Thoracic aorta (tissue), 2 donors: ENCODE data around the gene ZNFX1. TPM values are rescaled to one million over a fixed set of nuclear protein-coding genes. Genes with fewer than 3 reads are reported as not detected.

Experiments
- ATAC-seq: fragments of 150-250 bp; one replicate; pipeline ENCODE4 v1.8.0; 2017; ENCODE audit warnings: low read depth; ENCODE audit not compliant: insufficient number of reproducible peaks, low FRiP score
- DNase-seq: peaks from one replicate; pipeline ENCODE4 v3.0.0-alpha.2; 2020; ENCODE audit warnings: low spot score
- H3K27ac ChIP-seq, 2 donors: fragments of 200-600 bp; sonication (generic); 1 replicate in 1 of 2; 2 replicates in 1 of 2; pipeline ENCODE4 v1.5.1; 2016; ENCODE audit warnings: mild to moderate bottlenecking in 2 of 2, moderate library complexity in 2 of 2
- H3K27me3 ChIP-seq: fragments of 200-600 bp; sonication (generic); replicated peaks from 2 replicates; pipeline ENCODE4 v1.6.0; 2016; ENCODE audit warnings: mild to moderate bottlenecking; ENCODE audit not compliant: insufficient read depth
- H3K36me3 ChIP-seq: fragments of 200-600 bp; sonication (generic); one replicate; pipeline ENCODE4 v1.5.1; 2016
- H3K4me1 ChIP-seq, 2 donors: fragments of 200-600 bp; sonication (generic); 1 replicate in 1 of 2; 2 replicates in 1 of 2; pipeline versions ENCODE4 v1.5.1 to v1.6.0; 2016; ENCODE audit warnings: low read depth in 2 of 2, mild to moderate bottlenecking in 1 of 2; ENCODE audit not compliant: control insufficient read depth in 1 of 2
- H3K4me3 ChIP-seq: fragments of 200-600 bp; sonication (generic); 2 replicates; pipeline ENCODE4 v1.5.1; 2016; ENCODE audit warnings: mild to moderate bottlenecking
- H3K9me3 ChIP-seq: fragments of 200-600 bp; sonication (generic); 2 replicates; pipeline ENCODE4 v1.5.1; 2016
- total RNA-seq, 2 donors: library from RNA; depleted of rRNA; stranded (reverse); fragments of >200 nt; gene quantifications; one replicate each; pipeline versions ENCODE4 v1.1.0 to v1.2.3, GENCODE V29; 2016
- TF ChIP-seq, protein P1 (sequence below): fragments of 200-600 bp; sonication (generic); IDR thresholded peaks from one replicate; pipeline ENCODE4 v1.5.1; 2019; ENCODE audit warnings: antibody characterized with exemption

ZNFX1 gene
- 10 to 100 TPM; 65.3 to 74.7 TPM for total RNA-seq

DNA sequence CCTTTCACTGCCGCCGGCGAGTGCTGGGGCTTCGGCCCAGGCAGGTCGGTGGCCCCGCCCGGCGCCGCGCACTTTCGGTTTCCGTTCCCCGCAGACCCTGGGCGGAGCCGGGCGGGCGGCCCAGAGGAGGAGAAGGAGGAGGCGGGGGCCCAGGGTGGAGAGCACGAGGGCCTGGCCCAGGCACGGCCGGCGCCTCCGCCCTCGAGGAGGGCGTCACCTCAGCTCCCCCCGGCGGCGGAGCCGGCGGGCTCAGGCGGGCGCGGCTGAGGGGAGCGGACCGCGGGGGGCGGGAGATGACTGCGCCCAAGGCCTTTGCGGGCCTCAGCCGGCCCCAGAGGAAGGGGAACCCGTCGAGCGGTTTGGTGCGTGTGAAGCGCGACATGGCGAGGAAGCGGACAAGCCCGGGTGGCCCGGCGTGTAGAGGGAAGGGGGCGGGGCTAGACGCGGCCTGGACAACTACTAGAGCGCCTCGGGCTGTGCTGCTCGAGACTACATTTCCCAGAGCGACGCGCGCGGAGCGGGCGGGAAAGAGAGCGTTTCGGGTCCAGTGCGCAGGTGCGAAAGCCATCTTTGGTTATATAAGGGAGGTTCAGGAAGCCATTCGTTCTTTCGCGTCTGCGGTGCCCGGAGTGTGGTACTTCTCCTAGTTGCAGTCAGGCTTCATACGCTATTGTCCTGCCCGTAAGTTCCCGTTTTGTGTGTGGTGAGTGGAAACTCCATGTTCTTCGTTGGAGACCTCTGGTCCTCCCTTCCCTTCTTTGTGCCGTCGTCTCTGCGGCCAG is at the start of gene ZNFX1:
Gene ZNFX1 (minus strand): TSS at position 22 of the 782 bp plus-strand sequence. CDS start 2,218 bp downstream, outside the sequence.
- peak within 1 kb of the TSS; percentile 92 for H3K27ac ChIP-seq
- H3K4me3 ChIP-seq: peak within 1 kb of the TSS; percentile 90
- no peaks in the 10 kb centered on the region for H3K27me3 ChIP-seq
- H3K36me3 ChIP-seq: peaks cover 38% of the 10 kb centered on the region
- H3K4me1 ChIP-seq: peaks cover 28 to 60% of the 10 kb centered on the region in 2 donors
- ATAC-seq (peak; percentile 82), DNase-seq (peak; percentile 98)
- H3K9me3 ChIP-seq: peaks cover 9% of the 10 kb centered on the region
- TF ChIP-seq, protein P1, sequence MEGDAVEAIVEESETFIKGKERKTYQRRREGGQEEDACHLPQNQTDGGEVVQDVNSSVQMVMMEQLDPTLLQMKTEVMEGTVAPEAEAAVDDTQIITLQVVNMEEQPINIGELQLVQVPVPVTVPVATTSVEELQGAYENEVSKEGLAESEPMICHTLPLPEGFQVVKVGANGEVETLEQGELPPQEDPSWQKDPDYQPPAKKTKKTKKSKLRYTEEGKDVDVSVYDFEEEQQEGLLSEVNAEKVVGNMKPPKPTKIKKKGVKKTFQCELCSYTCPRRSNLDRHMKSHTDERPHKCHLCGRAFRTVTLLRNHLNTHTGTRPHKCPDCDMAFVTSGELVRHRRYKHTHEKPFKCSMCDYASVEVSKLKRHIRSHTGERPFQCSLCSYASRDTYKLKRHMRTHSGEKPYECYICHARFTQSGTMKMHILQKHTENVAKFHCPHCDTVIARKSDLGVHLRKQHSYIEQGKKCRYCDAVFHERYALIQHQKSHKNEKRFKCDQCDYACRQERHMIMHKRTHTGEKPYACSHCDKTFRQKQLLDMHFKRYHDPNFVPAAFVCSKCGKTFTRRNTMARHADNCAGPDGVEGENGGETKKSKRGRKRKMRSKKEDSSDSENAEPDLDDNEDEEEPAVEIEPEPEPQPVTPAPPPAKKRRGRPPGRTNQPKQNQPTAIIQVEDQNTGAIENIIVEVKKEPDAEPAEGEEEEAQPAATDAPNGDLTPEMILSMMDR: no peak

DNA sequence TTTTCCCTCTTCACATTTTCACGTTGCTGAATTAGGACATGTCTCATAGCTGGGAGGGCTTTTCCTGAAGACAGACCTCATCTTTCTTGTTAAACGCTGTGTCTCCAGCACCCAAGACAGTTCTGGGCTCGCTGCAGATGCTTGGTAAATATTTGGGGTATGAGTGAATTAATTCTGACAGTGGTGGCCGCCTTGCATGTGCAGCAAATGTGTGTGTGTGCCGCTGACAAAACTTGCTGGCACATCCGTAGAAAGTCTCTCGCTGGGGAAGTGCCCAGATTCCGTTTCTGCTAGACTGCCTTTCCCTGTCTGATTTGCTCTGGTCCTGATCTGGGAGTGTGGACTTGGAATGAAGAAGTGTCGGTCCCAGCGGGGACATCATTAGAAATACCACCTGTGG is 48.2 kb upstream of the ZNFX1 start:
- Histone ChIP-seq H3K27ac (no peak overlapping the region), H3K4me1 (peaks cover 0 to 10% of the 10 kb centered on the region in 2 donors), H3K36me3 (no peaks in the 10 kb centered on the region), H3K27me3 (no peaks in the 10 kb centered on the region), H3K4me3 (no peak overlapping the region), H3K9me3 (no peaks in the 10 kb centered on the region)
- ATAC-seq (no peak), DNase-seq (no peak)
- TF ChIP-seq, protein P1: no peak

DNA sequence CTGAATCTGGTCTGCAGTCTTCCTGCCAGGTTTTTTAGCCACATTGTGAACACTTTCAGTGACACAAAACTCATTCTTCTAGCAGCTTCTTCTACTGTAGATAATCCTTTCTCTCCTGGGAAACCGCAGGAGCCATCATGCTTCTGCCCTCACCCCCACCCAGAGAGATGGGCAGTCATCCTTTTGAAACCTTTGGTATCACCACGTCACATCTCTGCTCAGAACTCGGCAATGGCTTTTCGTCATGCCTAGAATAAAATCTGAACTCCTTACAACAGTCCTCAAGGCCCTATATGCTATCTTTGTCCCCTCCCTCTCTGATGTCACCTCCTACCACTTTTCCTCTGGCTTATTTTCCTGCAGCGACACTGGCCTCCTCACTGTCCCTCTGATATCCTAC is 46.4 kb upstream of the ZNFX1 start:
- H3K27ac ChIP-seq: no peak overlapping the region
- no peak for DNase-seq
- TF ChIP-seq, protein P1: no peak

DNA sequence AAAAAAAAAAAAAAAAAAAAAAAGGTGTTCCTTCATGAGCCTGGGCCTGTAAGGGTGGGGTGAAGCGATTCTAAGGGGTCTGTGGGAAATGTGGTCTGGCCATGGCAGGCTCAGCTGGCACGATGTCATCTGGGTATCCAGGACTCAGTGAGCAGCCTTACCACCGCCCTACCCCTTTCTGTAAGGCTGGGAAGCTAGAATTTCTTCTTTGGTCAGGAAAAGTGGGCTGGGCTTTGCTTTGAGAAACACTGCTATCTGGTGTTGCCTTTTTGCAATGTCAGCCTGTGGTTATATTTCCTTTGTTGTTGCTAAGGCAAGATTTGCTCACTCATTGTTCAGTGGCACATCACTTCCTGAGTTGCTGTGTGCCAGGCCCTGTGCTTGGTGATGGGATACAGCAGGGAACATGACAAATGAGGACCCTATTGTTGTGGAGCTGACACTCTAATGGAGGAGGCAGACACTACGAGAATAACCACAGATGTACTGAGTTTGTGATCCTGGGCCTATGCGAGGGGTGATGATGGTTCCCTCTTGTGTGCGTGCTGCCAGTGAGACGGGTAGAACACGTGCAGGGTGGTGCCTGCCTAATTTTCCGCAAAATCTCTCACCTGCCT is 45.9 kb upstream of the ZNFX1 start:
- no peak overlapping the region for H3K4me3 ChIP-seq
- TF ChIP-seq, protein P1: no peak
- no peaks in the 10 kb centered on the region for H3K36me3 ChIP-seq
- no peaks in the 10 kb centered on the region for H3K9me3 ChIP-seq
- H3K27me3 ChIP-seq: peaks cover 3% of the 10 kb centered on the region
- DNase-seq (no peak), ATAC-seq (peak; percentile 37)
- H3K27ac ChIP-seq: no peak overlapping the region
- H3K4me1 ChIP-seq: peaks cover 3 to 17% of the 10 kb centered on the region in 2 donors

More for the DNA sequence above, 46.4 kb upstream of the ZNFX1 start:
- Histone ChIP-seq H3K4me3 (no peak overlapping the region), H3K27me3 (no peaks in the 10 kb centered on the region), H3K9me3 (no peaks in the 10 kb centered on the region), H3K4me1 (peaks cover 0 to 12% of the 10 kb centered on the region in 2 donors), H3K36me3 (no peaks in the 10 kb centered on the region)
- no peak for ATAC-seq

DNA sequence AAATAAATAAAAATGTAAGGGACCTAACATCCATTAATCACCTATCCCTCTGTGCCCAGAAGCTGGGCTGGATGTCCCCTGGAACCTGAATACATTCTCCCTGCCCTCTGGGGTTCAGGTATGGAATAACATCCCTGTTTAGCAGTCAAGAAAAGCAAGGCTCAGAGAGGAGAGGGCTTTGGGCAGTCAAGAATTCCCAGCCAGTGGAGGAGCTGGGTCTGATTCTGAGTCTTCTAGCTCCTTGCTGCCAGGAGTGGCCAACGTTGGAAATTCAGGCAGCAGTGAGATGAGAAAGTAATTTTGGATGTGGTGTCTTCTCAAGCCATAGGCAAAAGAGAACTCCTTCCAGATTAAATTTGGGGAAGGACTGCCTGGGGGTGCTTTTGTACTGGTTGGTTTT is 42.6 kb upstream of the ZNFX1 start:
- no peak for ATAC-seq
- Histone ChIP-seq H3K27me3 (peaks cover 7% of the 10 kb centered on the region), H3K36me3 (no peaks in the 10 kb centered on the region), H3K9me3 (no peaks in the 10 kb centered on the region), H3K27ac (no peak overlapping the region), H3K4me1 (peaks cover 10 to 18% of the 10 kb centered on the region in 2 donors), H3K4me3 (no peak overlapping the region)
- TF ChIP-seq, protein P1: peak; percentile 38
- no peak for DNase-seq
